Body of pancreas (tissue), 4 donors: ENCODE measurements around the gene PLEKHA8.

ENCODE experiments used
- POLR2A ChIP-seq, 3 donors: fragments of 450-650 bp; IDR thresholded peaks; one replicate each; pipeline ENCODE4 v1.6.1; 2016; ENCODE audit warnings: antibody characterized with exemption in 3 of 3, mild to moderate bottlenecking in 2 of 3
- TF ChIP-seq, protein P1 (sequence below), 7 experiments: fragments of 450-650 bp in 4 of 7; fragments of 200-600 bp in 3 of 7; sonication (generic) in 3 of 7; IDR thresholded peaks; one replicate each; pipeline ENCODE4 v1.5.1; 2016 to 2019; ENCODE audit warnings: antibody characterized with exemption in 7 of 7

DNA sequence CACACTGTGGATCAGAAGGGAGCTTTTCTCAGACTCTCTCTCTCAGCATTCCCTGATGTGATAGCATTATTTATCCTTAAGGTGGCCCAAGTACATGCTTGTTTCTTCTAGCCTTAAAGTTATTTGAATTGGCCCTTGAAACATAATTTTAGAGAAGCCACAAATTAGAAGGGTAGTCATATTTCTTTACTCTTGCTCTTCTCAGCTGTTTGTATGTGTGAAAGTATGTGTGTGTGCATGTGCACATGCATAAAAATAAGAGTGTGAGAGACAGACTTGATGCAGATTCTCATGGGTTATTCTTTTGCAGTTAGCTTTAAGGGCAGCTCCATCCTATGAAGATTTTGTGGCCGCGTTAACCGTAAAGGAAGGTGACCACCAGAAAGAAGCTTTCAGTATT is 50.1 kb downstream of the PLEKHA8 start:
- TF ChIP-seq, protein P1, sequence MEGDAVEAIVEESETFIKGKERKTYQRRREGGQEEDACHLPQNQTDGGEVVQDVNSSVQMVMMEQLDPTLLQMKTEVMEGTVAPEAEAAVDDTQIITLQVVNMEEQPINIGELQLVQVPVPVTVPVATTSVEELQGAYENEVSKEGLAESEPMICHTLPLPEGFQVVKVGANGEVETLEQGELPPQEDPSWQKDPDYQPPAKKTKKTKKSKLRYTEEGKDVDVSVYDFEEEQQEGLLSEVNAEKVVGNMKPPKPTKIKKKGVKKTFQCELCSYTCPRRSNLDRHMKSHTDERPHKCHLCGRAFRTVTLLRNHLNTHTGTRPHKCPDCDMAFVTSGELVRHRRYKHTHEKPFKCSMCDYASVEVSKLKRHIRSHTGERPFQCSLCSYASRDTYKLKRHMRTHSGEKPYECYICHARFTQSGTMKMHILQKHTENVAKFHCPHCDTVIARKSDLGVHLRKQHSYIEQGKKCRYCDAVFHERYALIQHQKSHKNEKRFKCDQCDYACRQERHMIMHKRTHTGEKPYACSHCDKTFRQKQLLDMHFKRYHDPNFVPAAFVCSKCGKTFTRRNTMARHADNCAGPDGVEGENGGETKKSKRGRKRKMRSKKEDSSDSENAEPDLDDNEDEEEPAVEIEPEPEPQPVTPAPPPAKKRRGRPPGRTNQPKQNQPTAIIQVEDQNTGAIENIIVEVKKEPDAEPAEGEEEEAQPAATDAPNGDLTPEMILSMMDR (IDR thresholded peaks at IDR 0.05): no peak
- TF ChIP-seq POLR2A (IDR thresholded peaks at IDR 0.05): no peak
